Endothelial cell (in vitro differentiated cells): Measurements from ENCODE around the gene CCL14. TPM values are rescaled to one million over a fixed set of nuclear protein-coding genes. Genes with fewer than 3 reads are reported as not detected.

Source experiments
- DNase-seq: peaks from one replicate; pipeline ENCODE4 v3.0.0; 2021; ENCODE audit warnings: low spot score
- H3K27ac Mint-ChIP-seq: one replicate; pipeline ENCODE4 v1.8.0; 2021; ENCODE audit warnings: mixed read lengths, inconsistent platforms; ENCODE audit not compliant: unreplicated experiment
- H3K27me3 Mint-ChIP-seq: one replicate; pipeline ENCODE4 v1.8.0; 2021; ENCODE audit warnings: mild to moderate bottlenecking, moderate library complexity, mixed read lengths, inconsistent platforms; ENCODE audit not compliant: unreplicated experiment
- H3K36me3 Mint-ChIP-seq: one replicate; pipeline ENCODE4 v1.8.0; 2021; ENCODE audit warnings: mild to moderate bottlenecking, low read depth, mixed read lengths, inconsistent platforms; ENCODE audit not compliant: unreplicated experiment
- H3K4me1 Mint-ChIP-seq: one replicate; pipeline ENCODE4 v1.8.0; 2021; ENCODE audit warnings: mild to moderate bottlenecking, mixed read lengths, inconsistent platforms; ENCODE audit not compliant: unreplicated experiment
- H3K4me3 Mint-ChIP-seq: one replicate; pipeline ENCODE4 v1.8.0; 2021; ENCODE audit warnings: mild to moderate bottlenecking, mixed read lengths, inconsistent platforms; ENCODE audit not compliant: unreplicated experiment
- H3K9me3 Mint-ChIP-seq: one replicate; pipeline ENCODE4 v1.8.0; 2021; ENCODE audit warnings: mixed read lengths, inconsistent platforms; ENCODE audit not compliant: unreplicated experiment
- CTCF ChIP-seq: fragments of 200-600 bp; sonication (generic); IDR thresholded peaks from one replicate; pipeline ENCODE4 v1.5.0; 2021; ENCODE audit warnings: antibody characterized with exemption; ENCODE audit not compliant: unreplicated experiment
- total RNA-seq: library from RNA; stranded (reverse); fragmentation: NEBNext Ultra II Directional; extraction: Animal tissue kit (Norgen Biotek cat#: 25700); gene quantifications from one replicate; pipeline ENCODE4 v1.2.1, GENCODE V29; 2021; ENCODE audit not compliant: unreplicated experiment

Gene CCL14
- total RNA-seq, 1 donor from 2014 or later: not detected

- Mint-ChIP-seq H3K36me3 (no peaks in the 10 kb centered on the region), H3K27me3 (no peaks in the 10 kb centered on the region), H3K4me3 (no peak overlapping the region), H3K4me1 (peaks cover 26% of the 10 kb centered on the region), H3K27ac (no peak overlapping the region), H3K9me3 (no peaks in the 10 kb centered on the region)
- TF ChIP-seq CTCF: no peak
- DNase-seq: no peak
These were observed 14.0 kb downstream of the CCL14 start for GRCh38 chr17:35972535-35972934.

DNA sequence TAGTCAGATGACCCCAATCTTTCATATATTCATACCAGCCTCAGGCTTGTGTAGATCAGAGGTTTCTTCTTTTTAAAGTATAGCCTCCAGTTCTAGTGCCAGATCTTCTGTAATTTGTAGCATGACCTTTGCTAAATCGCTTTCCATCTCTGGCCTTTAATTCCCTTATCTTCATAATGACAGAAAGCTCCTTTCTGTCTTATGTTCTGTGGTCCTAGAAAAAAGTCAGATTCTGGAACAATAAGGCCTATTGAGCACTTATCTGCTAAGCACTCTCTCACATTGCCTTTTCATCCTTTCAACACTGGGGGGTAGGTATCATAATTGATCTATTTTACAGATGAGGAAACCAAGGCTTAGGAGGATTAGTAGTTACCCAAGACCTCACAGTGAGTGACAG lies 14.5 kb downstream of the CCL14 start:
- TF ChIP-seq CTCF: no peak
- DNase-seq: no peak
- H3K4me3 Mint-ChIP-seq: no peak overlapping the region
- H3K27me3 Mint-ChIP-seq: no peaks in the 10 kb centered on the region
- H3K27ac Mint-ChIP-seq: no peak overlapping the region
- H3K9me3 Mint-ChIP-seq: no peaks in the 10 kb centered on the region
- no peaks in the 10 kb centered on the region for H3K36me3 Mint-ChIP-seq
- H3K4me1 Mint-ChIP-seq: peaks cover 26% of the 10 kb centered on the region

DNA sequence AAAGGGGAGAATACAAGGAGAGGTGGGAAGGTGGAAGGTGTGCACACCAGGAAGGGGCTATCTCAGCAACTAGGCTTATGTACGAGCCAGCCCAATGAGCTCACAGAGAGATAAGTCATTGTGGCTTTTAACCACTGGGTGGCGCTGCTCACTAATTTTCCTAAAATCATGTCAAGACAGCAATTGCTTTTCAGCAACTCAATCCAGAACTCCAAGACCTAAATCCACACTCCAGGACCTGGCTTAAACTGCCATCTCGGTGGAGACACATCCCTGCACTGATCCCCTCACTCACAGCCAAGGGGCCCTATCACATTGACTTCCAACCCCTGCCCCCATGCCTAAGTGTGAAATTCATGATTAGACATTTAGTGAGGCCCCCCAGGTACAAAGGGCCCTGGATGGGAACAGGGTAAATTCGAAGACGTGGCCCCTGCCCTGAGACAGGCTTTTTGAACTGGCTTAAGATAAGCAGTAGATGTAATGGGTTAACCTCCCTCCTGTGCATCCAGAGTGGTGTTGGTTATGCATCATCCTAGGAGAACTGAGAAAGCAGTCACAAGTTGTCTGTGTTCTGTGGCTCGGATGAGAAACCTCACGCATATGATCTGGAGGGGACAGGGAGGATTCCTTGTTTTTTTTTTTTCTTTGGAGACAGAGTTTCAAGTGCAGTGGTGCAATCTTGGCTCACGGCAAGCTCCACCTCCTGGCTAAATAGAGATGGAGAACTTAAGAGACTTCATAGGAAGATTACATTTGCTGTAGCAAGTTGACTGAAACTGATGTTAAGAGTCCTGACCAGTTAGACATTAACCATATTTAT lies 16.8 kb downstream of the CCL14 start:
- no peak overlapping the region for H3K27ac Mint-ChIP-seq
- peak; percentile 89 for TF ChIP-seq CTCF
- no peaks in the 10 kb centered on the region for H3K27me3 Mint-ChIP-seq
- no peak overlapping the region for H3K4me3 Mint-ChIP-seq
- no peaks in the 10 kb centered on the region for H3K9me3 Mint-ChIP-seq
- DNase-seq: peak; percentile 83
- peaks cover 26% of the 10 kb centered on the region for H3K4me1 Mint-ChIP-seq
- H3K36me3 Mint-ChIP-seq: no peaks in the 10 kb centered on the region

GRCh38 chr17:35968520-35969054 lies 17.9 kb downstream of the CCL14 start:
- no peaks in the 10 kb centered on the region for H3K36me3 Mint-ChIP-seq
- H3K27me3 Mint-ChIP-seq: no peaks in the 10 kb centered on the region
- DNase-seq: no peak
- no peak overlapping the region for H3K4me3 Mint-ChIP-seq
- H3K9me3 Mint-ChIP-seq: no peaks in the 10 kb centered on the region
- H3K27ac Mint-ChIP-seq: no peak overlapping the region
- peaks cover 21% of the 10 kb centered on the region for H3K4me1 Mint-ChIP-seq
- TF ChIP-seq CTCF: no peak

DNA sequence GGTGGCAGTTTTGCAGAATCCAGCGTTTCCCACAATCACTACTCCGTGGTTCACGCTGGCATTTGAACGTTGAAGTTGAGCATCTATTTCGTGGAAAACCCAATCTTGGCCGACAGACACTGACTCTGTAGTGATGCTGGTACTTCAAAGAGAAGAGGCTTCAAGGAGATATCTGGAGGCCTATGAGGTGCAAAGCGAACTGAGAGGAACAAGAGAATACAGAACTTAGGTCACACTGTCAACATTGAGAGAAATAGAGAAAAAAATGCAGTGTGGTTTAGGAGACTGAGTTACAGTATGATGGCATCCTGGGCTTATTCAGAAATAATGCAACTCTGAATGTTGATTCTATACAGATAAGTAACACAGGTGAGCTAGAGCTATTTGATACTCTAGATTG lies 21.3 kb downstream of the CCL14 start:
- Mint-ChIP-seq H3K4me3 (no peak overlapping the region), H3K36me3 (no peaks in the 10 kb centered on the region), H3K4me1 (no peaks in the 10 kb centered on the region), H3K27me3 (no peaks in the 10 kb centered on the region), H3K9me3 (no peaks in the 10 kb centered on the region), H3K27ac (no peak overlapping the region)
- no peak for TF ChIP-seq CTCF
- DNase-seq: no peak
